H1 (cell line): ENCODE data around the gene ZBTB18. TPM values are rescaled to one million over a fixed set of nuclear protein-coding genes. Genes with fewer than 3 reads are reported as not detected.

Experiments used
- CTCF ChIA-PET: fragments of 300-600 bp; sonication (Branson Sonifier 250); formaldehyde crosslinking; loops from one replicate; lab custom pipeline; 2021; ENCODE audit not compliant: partially characterized antibody; lab: Charles Lee
- POLR2A ChIA-PET: fragments of 300-600 bp; sonication (Branson Sonifier 250); formaldehyde crosslinking; loops from one replicate; lab custom pipeline; 2021; ENCODE audit warnings: inconsistent platforms; ENCODE audit not compliant: partially characterized antibody; lab: Charles Lee
- DNase-seq, 2 experiments: peaks; one replicate each; pipeline versions ENCODE4 v3.0.0 to v3.0.0-alpha.2; 2010 to 2022; ENCODE audit warnings: low spot score in 2 of 2, low read depth in 1 of 2, mixed read lengths in 1 of 2
- FAIRE-seq: peaks from 2 replicates; lab custom pipeline; 2011; peaks lifted over from hg19 to GRCh38; lab: Jason Lieb, UNC
- H2AFZ ChIP-seq: 2 replicates; pipeline ENCODE4 v1.8.1; 2012; ENCODE audit warnings: low read length, inconsistent platforms
- H2AK5ac ChIP-seq: 2 replicates; pipeline ENCODE4 v1.6.1; 2013; ENCODE audit warnings: low read depth, low read length
- H2BK120ac ChIP-seq: replicated peaks from 2 replicates; pipeline ENCODE3; 2013; ENCODE audit warnings: low read depth, low read length, inconsistent platforms
- H2BK12ac ChIP-seq: 2 replicates; pipeline ENCODE4 v1.6.1; 2013; ENCODE audit warnings: low read depth, low read length
- H2BK15ac ChIP-seq: 2 replicates; pipeline ENCODE4 v1.6.1; 2013; ENCODE audit warnings: low read length
- H2BK20ac ChIP-seq: 2 replicates; pipeline ENCODE4 v1.6.1; 2013; ENCODE audit warnings: low read length
- H2BK5ac ChIP-seq: 2 replicates; pipeline ENCODE4 v1.6.1; 2013; ENCODE audit warnings: low read depth, low read length
- H3K14ac ChIP-seq: 2 replicates; pipeline ENCODE4 v1.6.1; 2013; ENCODE audit warnings: inconsistent platforms; ENCODE audit not compliant: insufficient read length
- H3K18ac ChIP-seq: 2 replicates; pipeline ENCODE4 v1.6.1; 2013; ENCODE audit warnings: low read length; ENCODE audit errors: extremely low read depth
- H3K23ac ChIP-seq: 2 replicates; pipeline ENCODE4 v1.6.1; 2013; ENCODE audit warnings: inconsistent platforms; ENCODE audit not compliant: insufficient read length
- H3K23me2 ChIP-seq: 2 replicates; pipeline ENCODE4 v1.6.1; 2013; ENCODE audit warnings: low read depth, low read length
- H3K27ac ChIP-seq: 2 replicates; pipeline ENCODE4 v1.6.1; 2011; ENCODE audit warnings: low read depth, low read length, inconsistent platforms
- H3K27me3 ChIP-seq, 4 experiments: replicated peaks in 1 of 4; 1 replicate in 1 of 4; 2 replicates in 3 of 4; pipeline versions ENCODE4 v1.6.1 to v1.8.1; 2011 to 2013; ENCODE audit warnings: low read length in 3 of 4, mild to moderate bottlenecking in 3 of 4, inconsistent platforms in 2 of 4, mixed read lengths in 2 of 4, moderate library complexity in 1 of 4; ENCODE audit not compliant: control insufficient read depth in 3 of 4, insufficient read depth in 3 of 4; ENCODE audit errors: extremely low read depth in 1 of 4
- H3K36me3 ChIP-seq, 4 experiments: 2 replicates each; pipeline versions ENCODE4 v1.6.1 to v1.8.1; 2011 to 2013; ENCODE audit warnings: mild to moderate bottlenecking in 4 of 4, low read length in 3 of 4, moderate library complexity in 2 of 4, control low read depth in 1 of 4, inconsistent platforms in 1 of 4; ENCODE audit not compliant: insufficient read depth in 4 of 4, control insufficient read depth in 2 of 4
- H3K4ac ChIP-seq: replicated peaks from 2 replicates; pipeline ENCODE3; 2013; ENCODE audit warnings: low read length, low read depth, mixed read lengths, inconsistent platforms; ENCODE audit not compliant: insufficient read length
- H3K4me1 ChIP-seq, 4 experiments: replicated peaks in 1 of 4; 1 replicate in 1 of 4; 2 replicates in 3 of 4; pipeline versions ENCODE4 v1.6.1 to v1.8.1; 2011 to 2013; ENCODE audit warnings: low read length in 3 of 4, inconsistent platforms in 2 of 4, mixed read lengths in 1 of 4; ENCODE audit not compliant: insufficient read depth in 4 of 4, control insufficient read depth in 3 of 4
- H3K4me2 ChIP-seq, 2 experiments: 2 replicates each; pipeline versions ENCODE4 v1.6.1 to v1.8.1; 2011 to 2013; ENCODE audit warnings: low read depth in 2 of 2, low read length in 2 of 2, control low read depth in 1 of 2, inconsistent platforms in 1 of 2, mild to moderate bottlenecking in 1 of 2; ENCODE audit not compliant: insufficient read depth in 1 of 2
- H3K4me3 ChIP-seq, 4 experiments: fragments of 200-600, 300-600 bp in 1 of 4; sonication (generic), shearing (Covaris generic), sonication (Bioruptor Twin) in 1 of 4; 2 replicates each; pipeline versions ENCODE4 v1.5.1 to v1.8.1; 2011 to 2016; ENCODE audit warnings: low read length in 4 of 4, low read depth in 3 of 4, control low read depth in 2 of 4, inconsistent platforms in 2 of 4, mild to moderate bottlenecking in 2 of 4, mixed read lengths in 1 of 4, moderate library complexity in 1 of 4; ENCODE audit not compliant: insufficient read depth in 2 of 4; ENCODE audit errors: extremely low read depth in 1 of 4
- H3K56ac ChIP-seq: replicated peaks from 2 replicates; pipeline ENCODE3; 2013; ENCODE audit warnings: low read depth, mild to moderate bottlenecking, mixed read lengths, low read length, inconsistent platforms; ENCODE audit not compliant: insufficient read length
- H3K79me1 ChIP-seq: 2 replicates; pipeline ENCODE4 v1.6.1; 2013; ENCODE audit warnings: low read depth, low read length, control low read depth
- H3K79me2 ChIP-seq, 2 experiments: 2 replicates each; pipeline versions ENCODE4 v1.6.1 to v1.8.1; 2012 to 2013; ENCODE audit warnings: low read length in 2 of 2, mild to moderate bottlenecking in 2 of 2, inconsistent platforms in 1 of 2; ENCODE audit not compliant: insufficient read depth in 2 of 2, control insufficient read depth in 1 of 2
- H3K9ac ChIP-seq, 4 experiments: replicated peaks in 1 of 4; 1 replicate in 1 of 4; 2 replicates in 3 of 4; pipeline versions ENCODE4 v1.6.1 to v1.8.1; 2011 to 2013; ENCODE audit warnings: low read depth in 3 of 4, low read length in 3 of 4, control low read depth in 2 of 4, mild to moderate bottlenecking in 2 of 4, moderate library complexity in 2 of 4, inconsistent platforms in 1 of 4; ENCODE audit errors: extremely low read depth in 1 of 4
- H3K9me3 ChIP-seq, 2 experiments: 2 replicates each; pipeline versions ENCODE4 v1.6.1 to v1.8.1; 2012 to 2013; ENCODE audit warnings: mild to moderate bottlenecking in 2 of 2, moderate library complexity in 2 of 2, control low read depth in 1 of 2, inconsistent platforms in 1 of 2, low read depth in 1 of 2, low read length in 1 of 2, mixed read lengths in 1 of 2; ENCODE audit not compliant: insufficient read depth in 2 of 2
- H4K20me1 ChIP-seq, 2 experiments: replicated peaks in 1 of 2; 2 replicates each; pipeline versions ENCODE3 to v1.8.1; 2011 to 2013; ENCODE audit warnings: inconsistent platforms in 2 of 2, low read length in 2 of 2, mild to moderate bottlenecking in 1 of 2; ENCODE audit not compliant: insufficient read depth in 2 of 2, control insufficient read depth in 1 of 2
- H4K5ac ChIP-seq: 2 replicates; pipeline ENCODE4 v1.6.1; 2013; ENCODE audit warnings: low read length, low read depth, mixed read lengths, inconsistent platforms; ENCODE audit not compliant: insufficient read length
- H4K8ac ChIP-seq: 2 replicates; pipeline ENCODE4 v1.8.0; 2013; ENCODE audit warnings: mild to moderate bottlenecking, moderate library complexity, low read length, inconsistent platforms; ENCODE audit not compliant: insufficient read depth; ENCODE audit errors: extremely low read depth
- H4K91ac ChIP-seq: replicated peaks from 2 replicates; pipeline ENCODE3; 2013; ENCODE audit warnings: low read length, mixed read lengths, inconsistent platforms; ENCODE audit not compliant: insufficient read length
- ASH2L ChIP-seq: fragments of 200-600, 300-600 bp; sonication (generic); IDR thresholded peaks from one replicate; pipeline ENCODE4 v1.7.1; 2017; ENCODE audit warnings: low read length
- BRCA1 ChIP-seq: IDR thresholded peaks from 2 replicates; pipeline ENCODE4 v1.6.1; 2012; ENCODE audit warnings: low read depth, low read length, improper control_type of control experiment
- EGR1 ChIP-seq: IDR thresholded peaks from 2 replicates; pipeline ENCODE4 v1.6.1; 2011; ENCODE audit warnings: low read depth, low read length, borderline replicate concordance
- HDAC2 ChIP-seq, 2 experiments: fragments of 300-600 bp in 1 of 2; sonication (generic) in 1 of 2; IDR thresholded peaks; 2 replicates each; pipeline ENCODE4 v1.6.1; 2011 to 2012; ENCODE audit warnings: low read depth in 2 of 2, low read length in 2 of 2, mild to moderate bottlenecking in 2 of 2, moderate library complexity in 2 of 2, borderline replicate concordance in 1 of 2, inconsistent platforms in 1 of 2
- HDAC6 ChIP-seq: IDR thresholded peaks from one replicate; pipeline ENCODE4 v1.7.1; 2012; ENCODE audit warnings: low read depth, mild to moderate bottlenecking, inconsistent platforms, low read length, moderate library complexity
- POU5F1 ChIP-seq: IDR thresholded peaks from 2 replicates; pipeline ENCODE4 v1.6.1; 2011; ENCODE audit warnings: low read depth, mild to moderate bottlenecking, low read length, moderate library complexity
- RAD21 ChIP-seq, 2 experiments: IDR thresholded peaks in 1 of 2; conservative IDR thresholded peaks in 1 of 2; 2 replicates each; pipeline ENCODE4 v1.6.1; 2011; ENCODE audit warnings: low read depth in 2 of 2, low read length in 2 of 2, improper control_type of control experiment in 1 of 2, inconsistent platforms in 1 of 2, mild to moderate bottlenecking in 1 of 2, moderate library complexity in 1 of 2
- RBBP5 ChIP-seq: IDR thresholded peaks from 2 replicates; pipeline ENCODE4 v1.7.1; 2012; ENCODE audit warnings: low read depth, mild to moderate bottlenecking, inconsistent platforms, low read length, moderate library complexity, borderline replicate concordance
- SAP30 ChIP-seq: fragments of 300-600 bp; sonication (generic); IDR thresholded peaks from 2 replicates; pipeline ENCODE4 v1.7.1; 2012; ENCODE audit warnings: low read length, moderate library complexity, mild to moderate bottlenecking, inconsistent platforms; ENCODE audit not compliant: insufficient read depth, insufficient replicate concordance
- SIX5 ChIP-seq: IDR thresholded peaks from 2 replicates; pipeline ENCODE4 v1.6.1; 2011; ENCODE audit warnings: mild to moderate bottlenecking, low read depth, low read length
- SRF ChIP-seq: IDR thresholded peaks from 2 replicates; pipeline ENCODE4 v1.6.1; 2011; ENCODE audit warnings: mild to moderate bottlenecking, low read depth, low read length, moderate library complexity
- TEAD4 ChIP-seq: IDR thresholded peaks from 2 replicates; pipeline ENCODE4 v1.6.1; 2012; ENCODE audit warnings: low read depth, low read length, inconsistent platforms, mixed read lengths
- WGBS, 2 experiments: shearing (Covaris generic) in 1 of 2; methylation state at CpG; one replicate each; pipeline versions ENCODE4 v1.1.6 to v1.1.7; 2013 to 2015; ENCODE audit warnings: low lambda C conversion rate in 2 of 2, mixed read lengths in 2 of 2, inconsistent platforms in 1 of 2, low coverage in 1 of 2, missing lambda C conversion rate in 1 of 2; ENCODE audit not compliant: insufficient replicate concordance in 2 of 2, insufficient coverage in 1 of 2, insufficient read length in 1 of 2; ENCODE audit errors: extremely low coverage in 1 of 2, missing lambda C conversion rate in 1 of 2; 5-methylcytosine and 5-hydroxymethylcytosine counted together
- polyA plus RNA-seq, 7 experiments: library from polyadenylated mRNA; depleted of rRNA in 3 of 7; stranded (reverse) in 5 of 7; unstranded in 2 of 7; fragments of >200 nt in 5 of 7; fragments of 200-250 nt in 2 of 7; gene quantifications; 1 replicate in 5 of 7; 2 replicates in 1 of 7; 4 replicates in 1 of 7; pipeline versions ENCODE4 v1.2.1 to v1.2.3, GENCODE V29; 2011 to 2013; ENCODE audit warnings: missing spikeins in 2 of 7, mixed read lengths in 2 of 7
- total RNA-seq: library from RNA; stranded (reverse); fragmentation: NEBNext Ultra II Directional; extraction: Animal tissue kit (Norgen Biotek cat#: 25700); gene quantifications from 2 replicates; pipeline ENCODE4 v1.2.1, GENCODE V29; 2021
- TF ChIP-seq, protein P1 (sequence below): IDR thresholded peaks from 2 replicates; pipeline ENCODE4 v1.6.1; 2012; ENCODE audit warnings: inconsistent platforms

Gene ZBTB18
- total and polyA plus RNA-seq, 2 of the 8 experiments (the other 6 are each of a cell fraction or from before 2014, with no cell fraction given): 8.5 to 14.4 TPM

DNA sequence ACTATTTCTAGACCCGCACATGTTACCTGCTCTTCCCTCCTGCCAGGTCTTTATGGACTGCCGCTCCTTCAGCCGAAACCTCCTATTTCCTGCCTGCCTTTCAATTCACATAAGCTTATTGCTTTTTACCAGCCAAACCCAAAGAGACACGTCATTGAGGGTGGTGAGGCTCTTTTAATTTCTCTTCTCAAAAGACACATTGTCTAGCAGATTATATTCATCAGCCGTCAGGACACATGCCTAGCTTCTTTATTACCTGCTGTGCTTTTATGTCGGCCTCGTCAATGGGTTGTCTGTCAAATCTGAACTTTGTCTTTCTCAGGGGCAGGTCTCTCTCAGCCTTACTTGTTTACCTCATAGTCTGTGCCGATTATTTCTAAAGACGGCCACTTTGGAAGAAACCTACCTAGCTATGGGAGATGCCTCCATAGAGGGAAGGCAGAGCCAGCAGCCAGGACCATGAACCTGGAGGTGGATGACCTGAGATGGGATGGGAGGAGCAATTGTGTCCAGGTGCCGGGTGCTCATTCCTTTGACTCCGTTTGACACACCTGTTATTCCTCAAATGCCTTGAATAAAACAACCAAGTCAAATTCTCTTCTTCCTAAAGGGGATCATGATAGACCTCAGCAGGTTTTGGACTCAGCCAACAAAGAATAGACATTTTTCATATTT lies 42.0 kb downstream of the ZBTB18 start:
- Histone ChIP-seq H3K56ac (no peak overlapping the region), H2BK20ac (no peak overlapping the region), H3K79me1 (no peaks in the 10 kb centered on the region), H3K27me3 (no peaks in the 10 kb centered on the region), H3K4me2 (no peak overlapping the region), H3K4me1 (no peaks in the 10 kb centered on the region), H3K9me3 (no peaks in the 10 kb centered on the region), H2BK15ac (no peak overlapping the region), H3K23ac (no peak overlapping the region), H3K79me2 (no peaks in the 10 kb centered on the region), H3K36me3 (no peaks in the 10 kb centered on the region), H3K14ac (no peak overlapping the region), H2AFZ (no peak overlapping the region), H2BK120ac (no peak overlapping the region), H4K91ac (no peak overlapping the region), H3K23me2 (no peaks in the 10 kb centered on the region; the same call in 1 of the 2 replicates), H3K9ac (no peak overlapping the region), H2BK12ac (no peak overlapping the region), H4K8ac (no peak overlapping the region), H3K4me3 (no peak overlapping the region), H4K5ac (no peak overlapping the region), H2AK5ac (no peak overlapping the region), H3K18ac (no peak overlapping the region), H4K20me1 (no peaks in the 10 kb centered on the region), H3K4ac (no peak overlapping the region), H2BK5ac (no peak overlapping the region), H3K27ac (no peak overlapping the region)
- WGBS, 2 experiments: 77% methylated on average over 11 of the region's 11 CpGs; no CpG with 5 or more reads in 1 of the 2 experiments
- DNase-seq (no peak), FAIRE-seq (no peak)
- POLR2A ChIA-PET: no interaction called here
- CTCF ChIA-PET: no interaction called here
- TF ChIP-seq BRCA1 (no peak), ASH2L (no peak), HDAC2 (IDR thresholded peaks at IDR 0.05; ENCODE audit: borderline replicate concordance in 1 of 2, low read depth in 2 of 2, low read length in 2 of 2) (no peak), RAD21 (IDR thresholded peaks at IDR 0.05 in 1 of 2, conservative IDR thresholded peaks at IDR 0.05 in 1 of 2; ENCODE audit: low read depth in 2 of 2, low read length in 2 of 2) (no peak), HDAC6 (no peak), SAP30 (no peak), SIX5 (no peak), TEAD4 (no peak), POU5F1 (no peak), SRF (no peak), EGR1 (no peak), RBBP5 (no peak)
- TF ChIP-seq, protein P1, sequence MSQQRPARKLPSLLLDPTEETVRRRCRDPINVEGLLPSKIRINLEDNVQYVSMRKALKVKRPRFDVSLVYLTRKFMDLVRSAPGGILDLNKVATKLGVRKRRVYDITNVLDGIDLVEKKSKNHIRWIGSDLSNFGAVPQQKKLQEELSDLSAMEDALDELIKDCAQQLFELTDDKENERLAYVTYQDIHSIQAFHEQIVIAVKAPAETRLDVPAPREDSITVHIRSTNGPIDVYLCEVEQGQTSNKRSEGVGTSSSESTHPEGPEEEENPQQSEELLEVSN: no peak
